ENCODE measurements around the gene SH3BP5. TPM values are rescaled to one million over a fixed set of nuclear protein-coding genes. Genes with fewer than 3 reads are reported as not detected.

The SH3BP5 gene
- total RNA-seq, 2 experiments from 2014 or later, result 2.0 to 2.4 TPM

GRCh38 chr3:15289661-15290060 is 42.7 kb downstream of the SH3BP5 start:
- no peaks in the 10 kb centered on the region for H3K9me3 Mint-ChIP-seq
- no peak for ATAC-seq
- no peak overlapping the region for H3K4me3 Mint-ChIP-seq
- peaks cover 36% of the 10 kb centered on the region for H3K4me1 Mint-ChIP-seq (ENCODE audit: low read depth)
- no peak for DNase-seq
- ChIA-PET POLR2A (no interaction called here), CTCF (interaction anchor here (1.1 to 3.0 kb wide), 2 partner anchors 10 to 77 kb away, joined by 3 to 18 read pairs; no protein-coding TSS in a partner anchor)
- intact Hi-C loops (cut with micrococcal nuclease), result no loop called here
- H3K36me3 Mint-ChIP-seq (ENCODE audit: low read depth), result no peaks in the 10 kb centered on the region
- no peaks in the 10 kb centered on the region for H3K27me3 Mint-ChIP-seq
- no peak overlapping the region for H3K27ac Mint-ChIP-seq
- no peak for TF ChIP-seq CTCF (IDR thresholded peaks at IDR 0.05)

- peaks cover 44% of the 10 kb centered on the region for H3K4me1 Mint-ChIP-seq (ENCODE audit: low read depth)
- no peak overlapping the region for H3K27ac Mint-ChIP-seq
- no peak for ATAC-seq
These were observed 43.9 kb downstream of the SH3BP5 start for GRCh38 chr3:15288331-15289035.

GRCh38 chr3:15287565-15288330 is 44.6 kb downstream of the SH3BP5 start:
- intact Hi-C loops (cut with micrococcal nuclease), result no loop called here
- Mint-ChIP-seq H3K4me3 (no peak overlapping the region), H3K36me3 (ENCODE audit: low read depth) (no peaks in the 10 kb centered on the region), H3K27me3 (no peaks in the 10 kb centered on the region), H3K9me3 (no peaks in the 10 kb centered on the region), H3K4me1 (ENCODE audit: low read depth) (peaks cover 42% of the 10 kb centered on the region), H3K27ac (no peak overlapping the region)
- no peak for DNase-seq
- TF ChIP-seq CTCF (IDR thresholded peaks at IDR 0.05), result no peak
- no peak for ATAC-seq
- ChIA-PET CTCF (interaction anchor here (1.0 to 2.1 kb wide), 5 partner anchors 8 to 45 kb away, joined by 4 to 7 read pairs (median 5); partner anchors contain the start of gene SH3BP5), POLR2A (interaction anchor here (1.0 to 1.2 kb wide), 3 partner anchors 9 to 38 kb away, joined by 3 read pairs; no protein-coding TSS in a partner anchor)

More at GRCh38 chr3:15288331-15289035, 43.9 kb downstream of the SH3BP5 start:
- POLR2A ChIA-PET, result interaction anchor here (1.1 to 1.2 kb wide), 2 partner anchors 30 to 37 kb away, joined by 3 read pairs; no protein-coding TSS in a partner anchor
- no peak for TF ChIP-seq CTCF (IDR thresholded peaks at IDR 0.05)
- no peaks in the 10 kb centered on the region for H3K27me3 Mint-ChIP-seq
- no peak for DNase-seq
- intact Hi-C loops (cut with micrococcal nuclease), result no loop called here
- H3K9me3 Mint-ChIP-seq, result no peaks in the 10 kb centered on the region
- H3K4me3 Mint-ChIP-seq, result no peak overlapping the region
- H3K36me3 Mint-ChIP-seq (ENCODE audit: low read depth), result no peaks in the 10 kb centered on the region
- CTCF ChIA-PET, result interaction anchor here (1.0 to 2.1 kb wide), 5 partner anchors 9 to 78 kb away, joined by 3 to 7 read pairs (median 5); partner anchors contain the start of gene SH3BP5

- no peak overlapping the region for H3K4me3 Mint-ChIP-seq
- peaks cover 28% of the 10 kb centered on the region for H3K4me1 Mint-ChIP-seq (ENCODE audit: low read depth)
- ChIA-PET CTCF (interaction anchor here (1.1 to 2.3 kb wide), 4 partner anchors 10 to 47 kb away, joined by 3 to 7 read pairs (median 6); partner anchors contain the start of gene SH3BP5), POLR2A (interaction anchor here (2.5 kb wide), 1 partner anchor 9 kb away, joined by 6 read pairs; no protein-coding TSS in a partner anchor)
- TF ChIP-seq CTCF (IDR thresholded peaks at IDR 0.05), result no peak
- ATAC-seq, result no peak
- no peak for DNase-seq
- H3K27ac Mint-ChIP-seq, result no peak overlapping the region
- H3K36me3 Mint-ChIP-seq (ENCODE audit: low read depth), result no peaks in the 10 kb centered on the region
- no peaks in the 10 kb centered on the region for H3K27me3 Mint-ChIP-seq
- H3K9me3 Mint-ChIP-seq, result no peaks in the 10 kb centered on the region
- intact Hi-C loops (cut with micrococcal nuclease), result no loop called here
These were observed 46.4 kb downstream of the SH3BP5 start for GRCh38 chr3:15286022-15286421.
